HEK293T (cell line): ENCODE measurements around the gene TRABD2B.

Experiments
- CTCF ChIA-PET: fragments of 350-600 bp; formaldehyde crosslinking; extraction: SDS; loops from one replicate; lab custom pipeline; 2021; ENCODE audit warnings: antibody characterized with exemption, inconsistent platforms; lab: Yijun Ruan, JAX
- POLR2A ChIA-PET: fragments of 350-600 bp; formaldehyde crosslinking; extraction: SDS; loops from one replicate; lab custom pipeline; 2020; ENCODE audit warnings: antibody characterized with exemption, inconsistent platforms; lab: Yijun Ruan, JAX
- DNase-seq: peaks from one replicate; pipeline ENCODE4 v3.0.0; 2012; ENCODE audit warnings: mixed read lengths; ENCODE audit errors: extremely low spot score
- SP1 ChIP-seq: fragments of 450-650 bp; IDR thresholded peaks from 2 replicates; pipeline ENCODE4 v1.6.1; 2017

TRABD2B gene

DNA sequence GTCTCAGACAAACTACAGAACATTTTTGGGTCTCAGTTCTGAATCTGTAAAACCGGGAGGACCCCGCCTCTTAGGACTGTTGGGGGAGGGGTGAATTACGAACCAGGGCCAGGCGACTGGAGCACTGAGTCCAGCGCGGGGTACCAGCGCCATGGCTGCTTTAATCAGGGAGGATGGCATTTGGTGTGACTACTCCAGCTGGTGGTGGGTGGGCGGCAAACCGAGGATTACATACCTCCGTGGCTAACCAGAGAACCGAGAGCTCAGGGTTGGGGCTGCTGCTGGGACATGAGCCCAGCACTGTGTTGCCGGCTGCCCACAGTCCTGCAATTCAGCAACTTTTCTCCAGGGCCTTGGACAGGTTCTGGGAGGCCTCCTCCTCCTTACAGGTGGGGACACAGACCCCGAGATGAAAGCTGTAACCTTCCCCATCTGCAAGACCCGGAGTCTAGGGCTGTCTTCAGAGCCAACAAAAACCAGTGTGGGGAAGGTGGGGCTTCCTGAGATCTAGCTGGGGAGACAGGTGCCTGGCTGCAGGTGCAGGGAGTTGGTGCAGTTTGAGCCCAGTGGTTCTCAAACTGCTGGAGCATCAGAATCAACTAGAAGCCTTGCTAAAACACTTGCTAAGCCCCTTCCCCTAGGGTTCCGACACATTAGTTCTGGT lies 285.9 kb downstream of the TRABD2B start:
- ChIA-PET CTCF (interaction anchor here (0.7 to 4.6 kb wide), 13 partner anchors 9 to 350 kb away, joined by 3 to 41 read pairs (median 4); partner anchors contain the start of gene FOXD2), POLR2A (interaction anchor here (1.0 to 3.0 kb wide), 3 partner anchors 10 to 274 kb away, joined by 3 to 18 read pairs (median 3); partner anchors contain the start of gene FOXD2)
- TF ChIP-seq SP1, result no peak
- no peak for DNase-seq
